ENCODE results near the gene CNDP2.
"Not testable (repeated sequence)": the region's sequence is repeated elsewhere in the genome, so short reads cannot be mapped to it uniquely, and the experiment has no call there.

The CNDP2 gene

GRCh38 chr18:74473976-74474640, 22.1 kb upstream of the CNDP2 start:
- DNase-seq: no peak

GRCh38 chr18:74476140-74476539, 20.0 kb upstream of the CNDP2 start:
- DNase-seq: no peak

GRCh38 chr18:74477771-74478170, 18.4 kb upstream of the CNDP2 start:
- no peak for DNase-seq

- DNase-seq: no peak
Observed at GRCh38 chr18:74478316-74478715, 17.8 kb upstream of the CNDP2 start.

- DNase-seq: peak; percentile 78
Observed at GRCh38 chr18:74478880-74479279, 17.3 kb upstream of the CNDP2 start.

GRCh38 chr18:74479486-74480148, 16.5 kb upstream of the CNDP2 start:
- peak; percentile 84 for DNase-seq

- no peak for DNase-seq
Observed at GRCh38 chr18:74480149-74480651, 16.0 kb upstream of the CNDP2 start.

- DNase-seq: no peak
Observed at GRCh38 chr18:74482697-74483096, 13.5 kb upstream of the CNDP2 start.

GRCh38 chr18:74486119-74486849, 9.9 kb upstream of the CNDP2 start:
- no peak for DNase-seq

- DNase-seq: no peak
Observed at GRCh38 chr18:74488354-74488753, 7.8 kb upstream of the CNDP2 start.

GRCh38 chr18:74488864-74489263, 7.3 kb upstream of the CNDP2 start:
- no peak for DNase-seq

- DNase-seq: peak; percentile 24
Observed at GRCh38 chr18:74489676-74490075, 6.5 kb upstream of the CNDP2 start.

- no peak for DNase-seq
Observed at GRCh38 chr18:74492259-74492658, 3.9 kb upstream of the CNDP2 start.

GRCh38 chr18:74493689-74494088, 2.5 kb upstream of the CNDP2 start:
- DNase-seq: peak; percentile 76

GRCh38 chr18:74494514-74494913, 1.6 kb upstream of the CNDP2 start:
- DNase-seq: no peak

- DNase-seq: peak; percentile 36
Observed at GRCh38 chr18:74496508-74497323, 553 bp downstream of the CNDP2 start.

- no peak for DNase-seq
Observed at GRCh38 chr18:74497324-74497676, 1.1 kb downstream of the CNDP2 start.

- peak; percentile 59 for DNase-seq
Observed at GRCh38 chr18:74497778-74498177, 1.6 kb downstream of the CNDP2 start.

- peak; percentile 95 for DNase-seq
Observed at GRCh38 chr18:74498712-74499627, 2.8 kb downstream of the CNDP2 start.

- peak; percentile 84 for DNase-seq
Observed at GRCh38 chr18:74499633-74500032, 3.5 kb downstream of the CNDP2 start.

GRCh38 chr18:74500372-74500771, 4.2 kb downstream of the CNDP2 start:
- peak; percentile 51 for DNase-seq

GRCh38 chr18:74500774-74501173, 4.6 kb downstream of the CNDP2 start:
- DNase-seq: not testable (repeated sequence)

Measured in MV-4-11 (cell line).